Liver (tissue), 9 donors: ENCODE data around the gene SKI. TPM values are rescaled to one million over a fixed set of nuclear protein-coding genes. Genes with fewer than 3 reads are reported as not detected.
A peak's percentile ranks its signal among the peaks of the same experiment; 100 is the strongest.

ENCODE experiments used
- DNase-seq: peaks from one replicate; pipeline ENCODE4 v3.0.0-alpha.2; 2017; ENCODE audit warnings: low spot score
- H3K27ac ChIP-seq, 2 donors: one replicate each; pipeline ENCODE4 v1.7.0; 2013; ENCODE audit warnings: inconsistent platforms in 2 of 2, low read length in 2 of 2, control low read depth in 1 of 2, low read depth in 1 of 2, mild to moderate bottlenecking in 1 of 2
- H3K27me3 ChIP-seq, 4 donors: one replicate each; pipeline versions ENCODE4 v1.6.1 to v1.7.0; 2013; ENCODE audit warnings: low read length in 3 of 4, inconsistent platforms in 1 of 4, mild to moderate bottlenecking in 1 of 4, moderate library complexity in 1 of 4; ENCODE audit not compliant: control insufficient read depth in 4 of 4, insufficient read depth in 4 of 4
- H3K36me3 ChIP-seq, 4 donors: one replicate each; pipeline versions ENCODE4 v1.6.1 to v1.7.0; 2013; ENCODE audit warnings: low read length in 3 of 4, mild to moderate bottlenecking in 3 of 4, low read depth in 1 of 4, moderate library complexity in 1 of 4; ENCODE audit not compliant: control insufficient read depth in 4 of 4, insufficient read depth in 3 of 4
- H3K4me1 ChIP-seq, 4 donors: one replicate each; pipeline versions ENCODE4 v1.6.1 to v1.7.0; 2013; ENCODE audit warnings: low read length in 3 of 4, mild to moderate bottlenecking in 3 of 4, moderate library complexity in 1 of 4; ENCODE audit not compliant: control insufficient read depth in 4 of 4, insufficient read depth in 4 of 4
- H3K4me3 ChIP-seq, 3 donors: one replicate each; pipeline versions ENCODE4 v1.6.1 to v1.7.0; 2013; ENCODE audit warnings: low read length in 3 of 3, control low read depth in 1 of 3, low read depth in 1 of 3, mild to moderate bottlenecking in 1 of 3
- H3K9ac ChIP-seq, 2 donors: one replicate each; pipeline ENCODE4 v1.7.0; 2013; ENCODE audit warnings: low read length in 2 of 2, mild to moderate bottlenecking in 2 of 2, moderate library complexity in 2 of 2, control low read depth in 1 of 2, low read depth in 1 of 2
- H3K9me3 ChIP-seq, 4 donors: one replicate each; pipeline versions ENCODE4 v1.6.1 to v1.7.0; 2013; ENCODE audit warnings: low read length in 3 of 4; ENCODE audit not compliant: control insufficient read depth in 4 of 4
- FOXA1 ChIP-seq: IDR thresholded peaks from 2 replicates; pipeline ENCODE4 v1.6.1; 2016; ENCODE audit warnings: antibody characterized with exemption
- FOXA2 ChIP-seq: IDR thresholded peaks from 2 replicates; pipeline ENCODE4 v1.6.1; 2016; ENCODE audit warnings: antibody characterized with exemption
- HNF4A ChIP-seq, 2 donors: conservative IDR thresholded peaks; 2 replicates each; pipeline ENCODE4 v1.6.1; 2016; ENCODE audit warnings: antibody characterized with exemption in 2 of 2, mild to moderate bottlenecking in 2 of 2
- HNF4G ChIP-seq: IDR thresholded peaks from 2 replicates; pipeline ENCODE4 v1.6.1; 2016; ENCODE audit warnings: antibody characterized with exemption
- RAD21 ChIP-seq, 2 donors: IDR thresholded peaks; 2 replicates each; pipeline ENCODE4 v1.6.1; 2016; ENCODE audit warnings: antibody characterized with exemption in 2 of 2, mild to moderate bottlenecking in 2 of 2
- RXRA ChIP-seq, 2 donors: IDR thresholded peaks; 2 replicates each; pipeline ENCODE4 v1.6.1; 2017 to 2018; ENCODE audit warnings: antibody characterized with exemption in 2 of 2, mild to moderate bottlenecking in 1 of 2
- SP1 ChIP-seq: IDR thresholded peaks from 2 replicates; pipeline ENCODE4 v1.6.1; 2018; ENCODE audit warnings: antibody characterized with exemption, mild to moderate bottlenecking
- YY1 ChIP-seq: IDR thresholded peaks from 2 replicates; pipeline ENCODE4 v1.6.1; 2016; ENCODE audit warnings: antibody characterized with exemption, mild to moderate bottlenecking
- WGBS: extraction: QIAGEN DNeasy Blood & Tissue Kit; methylation state at CpG from one replicate; pipeline ENCODE4 v1.1.7; 2013; 5-methylcytosine and 5-hydroxymethylcytosine counted together
- polyA plus RNA-seq, 2 donors: library from polyadenylated mRNA; stranded (reverse) in 1 of 2; unstranded in 1 of 2; fragments of 200-250 nt in 1 of 2; fragments of >200 nt in 1 of 2; fragmentation: Nextera tagmentation in 1 of 2; extraction: Ambion mirVana in 1 of 2; gene quantifications; one replicate each; pipeline versions ENCODE4 v1.2.1 to v1.2.3, GENCODE V29; 2013 to 2015
- total RNA-seq, 2 donors: library from RNA; depleted of rRNA; stranded (reverse); fragments of >200 nt; gene quantifications; one replicate each; pipeline ENCODE4 v1.2.3, GENCODE V29; 2014
- TF ChIP-seq, protein P1 (sequence below): IDR thresholded peaks from 2 replicates; pipeline ENCODE4 v1.6.1; 2016; ENCODE audit warnings: antibody characterized with exemption
- TF ChIP-seq, protein P2 (sequence below): fragments of 150-350 bp; IDR thresholded peaks from 2 replicates; pipeline ENCODE4 v1.5.1; 2017; ENCODE audit warnings: improper control_type of control experiment, low read depth, low read length; ENCODE audit not compliant: missing input control
- TF ChIP-seq, protein P3 (sequence below): IDR thresholded peaks from 2 replicates; pipeline ENCODE4 v1.6.1; 2016; ENCODE audit warnings: antibody characterized with exemption
- TF ChIP-seq, protein P4 (sequence below): IDR thresholded peaks from 2 replicates; pipeline ENCODE4 v1.6.1; 2016; ENCODE audit warnings: antibody characterized with exemption
- donor health status: healthy.
- donor health status: healthy.
- donor health status: healthy.
- donor health status: healthy.
- donor health status: healthy.

SKI gene
- total and polyA plus RNA-seq, 4 donors, result 3.2 to 21.3 (median 19.5) TPM

DNA sequence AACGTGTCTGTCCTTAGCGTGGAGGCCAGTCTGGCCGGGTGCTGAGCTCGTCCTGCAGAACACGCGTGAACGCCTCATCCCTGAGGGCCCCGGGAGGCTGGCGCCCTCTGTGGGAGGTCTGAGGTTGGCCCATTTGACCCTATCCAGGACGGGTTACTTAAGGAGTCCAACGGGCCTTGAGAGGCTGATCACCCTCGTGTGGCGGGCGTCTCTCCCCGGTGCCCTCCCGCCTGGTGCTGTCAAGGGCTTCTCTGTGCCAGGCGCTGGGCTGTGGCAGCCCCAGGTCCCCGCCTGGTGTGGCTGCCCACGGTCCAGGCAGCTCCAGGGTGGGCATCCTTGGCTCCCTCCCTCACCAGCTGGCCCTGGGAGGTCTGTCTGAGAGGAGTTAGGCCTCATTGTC, 9.7 kb downstream of the SKI start (continued):
- TF ChIP-seq, protein P1, sequence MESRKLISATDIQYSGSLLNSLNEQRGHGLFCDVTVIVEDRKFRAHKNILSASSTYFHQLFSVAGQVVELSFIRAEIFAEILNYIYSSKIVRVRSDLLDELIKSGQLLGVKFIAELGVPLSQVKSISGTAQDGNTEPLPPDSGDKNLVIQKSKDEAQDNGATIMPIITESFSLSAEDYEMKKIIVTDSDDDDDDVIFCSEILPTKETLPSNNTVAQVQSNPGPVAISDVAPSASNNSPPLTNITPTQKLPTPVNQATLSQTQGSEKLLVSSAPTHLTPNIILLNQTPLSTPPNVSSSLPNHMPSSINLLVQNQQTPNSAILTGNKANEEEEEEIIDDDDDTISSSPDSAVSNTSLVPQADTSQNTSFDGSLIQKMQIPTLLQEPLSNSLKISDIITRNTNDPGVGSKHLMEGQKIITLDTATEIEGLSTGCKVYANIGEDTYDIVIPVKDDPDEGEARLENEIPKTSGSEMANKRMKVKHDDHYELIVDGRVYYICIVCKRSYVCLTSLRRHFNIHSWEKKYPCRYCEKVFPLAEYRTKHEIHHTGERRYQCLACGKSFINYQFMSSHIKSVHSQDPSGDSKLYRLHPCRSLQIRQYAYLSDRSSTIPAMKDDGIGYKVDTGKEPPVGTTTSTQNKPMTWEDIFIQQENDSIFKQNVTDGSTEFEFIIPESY, result no peak
- TF ChIP-seq, protein P2, sequence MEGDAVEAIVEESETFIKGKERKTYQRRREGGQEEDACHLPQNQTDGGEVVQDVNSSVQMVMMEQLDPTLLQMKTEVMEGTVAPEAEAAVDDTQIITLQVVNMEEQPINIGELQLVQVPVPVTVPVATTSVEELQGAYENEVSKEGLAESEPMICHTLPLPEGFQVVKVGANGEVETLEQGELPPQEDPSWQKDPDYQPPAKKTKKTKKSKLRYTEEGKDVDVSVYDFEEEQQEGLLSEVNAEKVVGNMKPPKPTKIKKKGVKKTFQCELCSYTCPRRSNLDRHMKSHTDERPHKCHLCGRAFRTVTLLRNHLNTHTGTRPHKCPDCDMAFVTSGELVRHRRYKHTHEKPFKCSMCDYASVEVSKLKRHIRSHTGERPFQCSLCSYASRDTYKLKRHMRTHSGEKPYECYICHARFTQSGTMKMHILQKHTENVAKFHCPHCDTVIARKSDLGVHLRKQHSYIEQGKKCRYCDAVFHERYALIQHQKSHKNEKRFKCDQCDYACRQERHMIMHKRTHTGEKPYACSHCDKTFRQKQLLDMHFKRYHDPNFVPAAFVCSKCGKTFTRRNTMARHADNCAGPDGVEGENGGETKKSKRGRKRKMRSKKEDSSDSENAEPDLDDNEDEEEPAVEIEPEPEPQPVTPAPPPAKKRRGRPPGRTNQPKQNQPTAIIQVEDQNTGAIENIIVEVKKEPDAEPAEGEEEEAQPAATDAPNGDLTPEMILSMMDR, result no peak
- no peak for TF ChIP-seq YY1

DNA sequence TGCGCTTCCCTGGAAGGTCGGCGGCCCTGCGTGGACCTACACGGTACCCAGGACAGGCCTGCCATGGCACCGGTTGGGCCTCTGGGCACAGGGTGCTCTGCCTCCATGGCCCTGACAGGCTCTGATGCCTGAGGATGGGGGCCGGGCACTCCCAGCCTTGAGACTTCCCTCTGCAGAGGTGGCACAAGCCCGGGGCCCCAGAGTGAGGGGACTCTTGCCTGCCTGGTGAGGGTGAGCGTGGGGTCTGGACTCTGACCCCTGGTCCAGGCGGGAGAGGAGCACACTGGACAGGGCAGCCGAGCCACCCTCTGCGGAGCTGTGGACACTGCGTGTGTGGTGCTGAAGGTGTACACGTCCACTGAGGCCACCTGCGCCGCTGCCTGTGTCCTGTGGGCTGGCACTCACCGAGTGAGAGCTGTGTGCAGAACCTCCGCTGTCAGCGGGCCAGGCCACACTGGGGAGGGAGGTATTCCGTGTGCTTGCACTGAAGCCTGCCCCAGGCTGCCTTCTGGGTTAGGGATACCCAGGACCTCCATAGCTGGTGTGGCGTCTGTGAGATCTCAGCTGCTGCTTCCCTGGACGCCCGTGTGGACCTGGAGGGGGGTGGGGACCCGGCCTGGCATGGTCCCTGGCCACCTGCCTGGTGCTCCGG, 10.4 kb downstream of the SKI start:
- WGBS, result 47% methylated on average over 25 of the region's 25 CpGs
- H3K27ac ChIP-seq, result peak overlapping the region; percentile 67 to 78
- DNase-seq, result no peak

DNA sequence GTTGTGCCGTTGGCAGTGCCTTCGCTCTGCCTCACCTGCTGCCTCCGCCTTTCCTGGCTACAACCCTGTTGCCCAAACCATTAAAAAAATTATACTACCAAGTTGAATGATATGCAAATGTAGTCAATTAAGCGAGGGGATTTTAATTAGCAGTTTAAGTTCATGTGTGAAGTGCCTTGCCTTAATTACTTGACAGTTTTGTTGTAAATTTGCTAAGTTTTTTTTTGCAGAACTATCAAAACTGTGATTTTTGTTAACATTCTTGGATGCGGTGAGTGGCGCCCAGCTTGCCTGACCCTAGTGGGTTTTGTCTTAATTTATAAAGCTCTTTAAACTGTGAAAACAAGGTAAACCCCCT, 10.9 kb downstream of the SKI start:
- Histone ChIP-seq H3K36me3 (no peaks in the 10 kb centered on the region), H3K4me1 (peaks cover 46 to 92% (median 80%) of the 10 kb centered on the region in 4 donors), H3K27me3 (no peaks in the 10 kb centered on the region), H3K9ac (peak overlapping the region in 1 of 2 donors; percentile 41), H3K27ac (peak overlapping the region; percentile 67 to 78), H3K9me3 (no peaks in the 10 kb centered on the region), H3K4me3 (no peak overlapping the region)
- TF ChIP-seq RAD21 (IDR thresholded peaks at IDR 0.05) (peak in 1 of 2 donors; percentile 12), FOXA1 (no peak)
- DNase-seq, result no peak
- 59% methylated on average over 6 of the region's 6 CpGs for WGBS

More for the DNA sequence above, 10.4 kb downstream of the SKI start:
- H3K9me3 ChIP-seq, result no peaks in the 10 kb centered on the region
- no peaks in the 10 kb centered on the region for H3K36me3 ChIP-seq
- H3K4me1 ChIP-seq, result peaks cover 51 to 93% (median 82%) of the 10 kb centered on the region in 4 donors
- TF ChIP-seq HNF4A (conservative IDR thresholded peaks at IDR 0.05) (peak; percentile 79 to 93), FOXA2 (no peak), RXRA (IDR thresholded peaks at IDR 0.05) (peak; percentile 20 to 33), HNF4G (peak; percentile 63), YY1 (no peak), SP1 (peak; percentile 55), RAD21 (IDR thresholded peaks at IDR 0.05) (peak in 1 of 2 donors; percentile 19)
- TF ChIP-seq, protein P3, sequence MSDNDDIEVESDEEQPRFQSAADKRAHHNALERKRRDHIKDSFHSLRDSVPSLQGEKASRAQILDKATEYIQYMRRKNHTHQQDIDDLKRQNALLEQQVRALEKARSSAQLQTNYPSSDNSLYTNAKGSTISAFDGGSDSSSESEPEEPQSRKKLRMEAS, result no peak
- TF ChIP-seq, protein P4, sequence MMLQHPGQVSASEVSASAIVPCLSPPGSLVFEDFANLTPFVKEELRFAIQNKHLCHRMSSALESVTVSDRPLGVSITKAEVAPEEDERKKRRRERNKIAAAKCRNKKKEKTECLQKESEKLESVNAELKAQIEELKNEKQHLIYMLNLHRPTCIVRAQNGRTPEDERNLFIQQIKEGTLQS, result no peak
- TF ChIP-seq, protein P1, result no peak
- H3K4me3 ChIP-seq, result no peak overlapping the region
- H3K27me3 ChIP-seq, result no peaks in the 10 kb centered on the region
- H3K9ac ChIP-seq, result peak overlapping the region; percentile 12 to 41
